Measurements from ENCODE around the gene SCN4B. TPM values are rescaled to one million over a fixed set of nuclear protein-coding genes. Genes with fewer than 3 reads are reported as not detected.
"Not testable (repeated sequence)": the region's sequence is repeated elsewhere in the genome, so short reads cannot be mapped to it uniquely, and the experiment has no call there.

Gene SCN4B
- total and polyA plus RNA-seq, 2 donors (not counting 3 experiments of a cell fraction or from before 2014, with no cell fraction given) = 0.06 to 0.13 TPM

GRCh38 chr11:118184784-118185579 lies 32.4 kb upstream of the SCN4B start:
- no peak for FAIRE-seq
- POLR2A ChIA-PET = no interaction called here

GRCh38 chr11:118183691-118184090 lies 31.1 kb upstream of the SCN4B start:
- H3K9me1 ChIP-seq (replicated peaks; ENCODE audit: control insufficient read depth, extremely low read depth, insufficient read depth, low read length); dilution Hi-C loops (cut with MboI; ENCODE audit: extremely low pct_ligation_motif_present, low sequenced_read_pairs); H3K27ac ChIP-seq (ENCODE audit: insufficient read depth, low read depth, low read length); H3K4me1 ChIP-seq (ENCODE audit: control insufficient read depth, extremely low read depth, insufficient read depth, low read length); H3K9ac ChIP-seq (replicated peaks; ENCODE audit: extremely low read depth, insufficient read depth, low read length); H3K79me2 ChIP-seq (ENCODE audit: control insufficient read depth, insufficient read depth, low read length); H3K4me2 ChIP-seq (ENCODE audit: insufficient read depth, low read length); BruUV-seq (replicated peaks); H2AFZ ChIP-seq (ENCODE audit: low read depth, low read length); H3K4me3 ChIP-seq (replicated peaks in 1 of 3; ENCODE audit: insufficient read depth in 1 of 3, low read depth in 1 of 3, low read length in 3 of 3); DNase-seq (ENCODE audit: low read depth, low spot score); H4K20me1 ChIP-seq (replicated peaks; ENCODE audit: control insufficient read depth, extremely low read depth, insufficient read depth, low read length); intact Hi-C loops (cut with micrococcal nuclease); H3K9me3 ChIP-seq (replicated peaks; ENCODE audit: control insufficient read depth, insufficient read depth, low read length); POLR2A ChIA-PET; FAIRE-seq; H3K36me3 ChIP-seq (ENCODE audit: control insufficient read depth in 2 of 2, extremely low read depth in 1 of 2, insufficient read depth in 2 of 2, low read length in 2 of 2): not testable (repeated sequence)
- peaks cover 6 to 18% of the 10 kb centered on the region in 2 experiments for H3K27me3 ChIP-seq (ENCODE audit: control insufficient read depth in 2 of 2, insufficient read depth in 2 of 2, low read length in 2 of 2)
- CTCF ChIA-PET = interaction anchor here (2.4 kb wide), 1 partner anchor 12 kb away, joined by 9 read pairs; no protein-coding TSS in a partner anchor

More at GRCh38 chr11:118184784-118185579, 32.4 kb upstream of the SCN4B start:
- Histone ChIP-seq H3K79me2 (ENCODE audit: control insufficient read depth, insufficient read depth, low read length) (no peaks in the 10 kb centered on the region), H3K9me1 (replicated peaks; ENCODE audit: control insufficient read depth, extremely low read depth, insufficient read depth, low read length) (no peaks in the 10 kb centered on the region), H3K36me3 (ENCODE audit: control insufficient read depth in 2 of 2, extremely low read depth in 1 of 2, insufficient read depth in 2 of 2, low read length in 2 of 2) (no peaks in the 10 kb centered on the region), H3K4me2 (ENCODE audit: insufficient read depth, low read length) (no peak overlapping the region), H3K4me3 (replicated peaks in 1 of 3; ENCODE audit: insufficient read depth in 1 of 3, low read depth in 1 of 3, low read length in 3 of 3) (no peak overlapping the region), H3K27me3 (ENCODE audit: control insufficient read depth in 2 of 2, insufficient read depth in 2 of 2, low read length in 2 of 2) (peaks cover 6 to 16% of the 10 kb centered on the region in 2 experiments), H3K27ac (ENCODE audit: insufficient read depth, low read depth, low read length) (no peak overlapping the region), H4K20me1 (replicated peaks; ENCODE audit: control insufficient read depth, extremely low read depth, insufficient read depth, low read length) (no peaks in the 10 kb centered on the region), H2AFZ (ENCODE audit: low read depth, low read length) (no peak overlapping the region), H3K9me3 (replicated peaks; ENCODE audit: control insufficient read depth, insufficient read depth, low read length) (no peaks in the 10 kb centered on the region), H3K4me1 (ENCODE audit: control insufficient read depth, extremely low read depth, insufficient read depth, low read length) (no peaks in the 10 kb centered on the region), H3K9ac (replicated peaks; ENCODE audit: extremely low read depth, insufficient read depth, low read length) (no peak overlapping the region)
- intact Hi-C loops (cut with micrococcal nuclease) = no loop called here
- no peak for DNase-seq (ENCODE audit: low read depth, low spot score)
- no peak for TF ChIP-seq EZH2 (IDR thresholded peaks at IDR 0.05; ENCODE audit: borderline replicate concordance, low read depth, low read length, severe bottlenecking)
- TF ChIP-seq MYC (IDR thresholded peaks at IDR 0.05; ENCODE audit: low read depth, low read length) = no peak
- TF ChIP-seq FOS (IDR thresholded peaks at IDR 0.05; ENCODE audit: borderline replicate concordance, insufficient read depth, low read length) = no peak
- no peak for TF ChIP-seq JUN (IDR thresholded peaks at IDR 0.05; ENCODE audit: borderline replicate concordance, insufficient read depth, insufficient read length, low read depth)
- no peak for TF ChIP-seq CTCF (IDR thresholded peaks at IDR 0.05; ENCODE audit: extremely low read depth in 1 of 2, insufficient read depth in 1 of 2, low read depth in 1 of 2, low read length in 2 of 2)
- TF ChIP-seq POLR2A (IDR thresholded peaks at IDR 0.05; ENCODE audit: low read depth, low read length) = no peak
- TF ChIP-seq MAX (IDR thresholded peaks at IDR 0.05; ENCODE audit: insufficient read depth, insufficient read length) = no peak
- TF ChIP-seq POLR2AphosphoS5 (IDR thresholded peaks at IDR 0.05; ENCODE audit: insufficient read depth, low read depth, low read length) = no peak
- TF ChIP-seq GATA2 (IDR thresholded peaks at IDR 0.05; ENCODE audit: insufficient read depth, insufficient read length, low read depth, low read length) = no peak
- no TSS peak for BruUV-seq (replicated peaks)
- dilution Hi-C loops (cut with MboI; ENCODE audit: extremely low pct_ligation_motif_present, low sequenced_read_pairs) = no loop called here
- CTCF ChIA-PET = interaction anchor here (1.9 to 2.4 kb wide), 2 partner anchors 13 to 14 kb away, joined by 9 to 10 read pairs; no protein-coding TSS in a partner anchor
